Activated T-cell treated with anti-CD3 and anti-CD28 coated beads for 24 hours (primary cell): Measurements from ENCODE around the gene RPS16.
A peak's percentile ranks its signal among the peaks of the same experiment; 100 is the strongest.

ENCODE experiments used
- DNase-seq: peaks from one replicate; pipeline ENCODE4 v3.0.0-alpha.2; 2020; ENCODE audit warnings: low read depth

RPS16 gene

DNA sequence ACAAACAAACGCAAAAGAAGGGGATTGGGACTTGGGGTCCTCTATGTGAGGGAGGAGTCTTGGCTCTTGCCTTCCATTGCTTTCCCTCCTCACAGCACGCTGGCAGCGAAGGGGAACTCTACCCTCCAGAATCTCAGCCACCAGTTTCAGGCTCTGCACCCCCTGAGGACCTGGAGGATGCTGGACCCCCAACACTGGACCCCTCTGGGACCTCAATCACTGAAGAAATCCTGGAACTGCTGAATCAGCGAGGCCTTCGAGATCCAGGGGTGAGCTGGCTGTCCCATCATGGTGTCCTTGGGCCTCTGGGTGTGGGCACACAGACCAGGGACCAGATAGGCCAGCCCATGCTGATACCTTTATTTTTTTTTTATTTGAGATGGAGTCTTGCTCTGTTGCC, 13.7 kb downstream of the RPS16 start:
- DNase-seq: no peak

DNA sequence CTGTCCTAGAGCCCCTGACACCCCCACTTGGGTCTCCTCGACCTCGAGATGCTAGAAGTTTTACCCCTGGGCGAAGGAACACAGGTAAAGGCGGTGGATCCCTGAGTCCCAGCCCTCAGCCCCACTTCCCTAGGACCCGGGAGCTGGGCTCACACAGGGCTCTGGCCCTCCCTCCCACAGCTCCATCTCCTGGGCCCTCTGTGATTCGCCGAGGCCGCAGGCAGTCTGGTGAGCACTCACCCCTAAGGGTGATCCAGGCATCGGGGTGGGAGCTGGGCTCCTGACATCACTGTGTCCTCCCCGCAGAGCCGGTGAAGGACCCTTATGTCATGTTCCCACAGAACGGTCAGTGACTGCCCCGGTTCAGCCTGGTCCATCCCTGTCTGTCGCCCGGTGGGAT, 15.0 kb downstream of the RPS16 start:
- DNase-seq: no peak

DNA sequence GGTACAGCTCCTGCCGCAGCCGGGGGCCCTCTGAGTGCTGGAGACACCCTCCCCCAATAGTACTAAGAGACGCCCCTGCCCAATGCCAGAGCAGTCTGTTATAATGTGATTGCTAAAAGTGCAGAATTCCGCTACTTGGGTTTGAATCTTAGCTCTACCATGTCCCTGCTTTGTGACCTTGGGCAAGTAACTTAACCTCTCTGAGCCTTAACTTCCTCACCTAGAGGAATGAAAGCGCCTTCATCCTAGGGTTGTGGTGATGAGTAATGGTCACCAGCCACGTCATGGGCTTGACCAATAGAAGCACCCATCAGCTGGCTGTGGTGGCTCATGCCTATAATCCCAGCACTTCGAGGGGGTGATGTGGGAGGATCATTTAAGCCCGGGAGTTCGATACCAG, 16.7 kb downstream of the RPS16 start:
- DNase-seq: no peak

DNA sequence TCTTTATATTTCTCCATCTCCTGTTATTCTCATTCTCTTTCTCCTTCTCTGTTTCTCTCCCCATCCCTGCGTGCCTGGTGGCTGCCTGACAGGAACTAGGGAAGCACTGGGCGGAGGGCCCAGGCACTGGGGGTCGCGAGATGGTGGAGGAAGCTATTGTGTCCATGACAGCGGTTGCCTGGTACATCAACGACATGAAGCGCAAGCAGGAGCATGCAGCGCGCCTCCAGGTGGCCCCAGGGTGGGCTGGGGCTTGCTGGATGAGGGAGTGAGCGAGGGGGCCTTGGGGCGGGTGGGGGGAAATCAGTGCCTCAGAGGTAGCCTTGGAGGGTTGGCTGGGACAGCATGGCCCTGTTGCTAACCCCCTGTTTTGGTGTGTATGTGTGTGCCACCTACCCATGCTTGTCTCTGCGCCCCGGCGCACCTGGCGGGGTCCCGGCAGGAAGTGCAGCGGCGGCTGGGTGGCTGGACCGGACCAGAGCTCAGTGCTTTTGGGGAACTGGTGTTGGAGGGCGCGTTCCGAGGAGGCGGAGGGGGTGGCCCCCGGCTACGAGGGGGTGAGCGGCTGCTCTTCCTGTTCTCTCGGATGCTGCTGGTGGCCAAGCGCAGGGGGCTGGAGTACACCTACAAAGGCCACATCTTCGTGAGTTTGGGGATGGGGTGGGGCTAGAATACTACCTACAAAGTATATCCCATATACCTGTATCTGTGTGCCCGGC, 18.1 kb downstream of the RPS16 start:
- no peak for DNase-seq

DNA sequence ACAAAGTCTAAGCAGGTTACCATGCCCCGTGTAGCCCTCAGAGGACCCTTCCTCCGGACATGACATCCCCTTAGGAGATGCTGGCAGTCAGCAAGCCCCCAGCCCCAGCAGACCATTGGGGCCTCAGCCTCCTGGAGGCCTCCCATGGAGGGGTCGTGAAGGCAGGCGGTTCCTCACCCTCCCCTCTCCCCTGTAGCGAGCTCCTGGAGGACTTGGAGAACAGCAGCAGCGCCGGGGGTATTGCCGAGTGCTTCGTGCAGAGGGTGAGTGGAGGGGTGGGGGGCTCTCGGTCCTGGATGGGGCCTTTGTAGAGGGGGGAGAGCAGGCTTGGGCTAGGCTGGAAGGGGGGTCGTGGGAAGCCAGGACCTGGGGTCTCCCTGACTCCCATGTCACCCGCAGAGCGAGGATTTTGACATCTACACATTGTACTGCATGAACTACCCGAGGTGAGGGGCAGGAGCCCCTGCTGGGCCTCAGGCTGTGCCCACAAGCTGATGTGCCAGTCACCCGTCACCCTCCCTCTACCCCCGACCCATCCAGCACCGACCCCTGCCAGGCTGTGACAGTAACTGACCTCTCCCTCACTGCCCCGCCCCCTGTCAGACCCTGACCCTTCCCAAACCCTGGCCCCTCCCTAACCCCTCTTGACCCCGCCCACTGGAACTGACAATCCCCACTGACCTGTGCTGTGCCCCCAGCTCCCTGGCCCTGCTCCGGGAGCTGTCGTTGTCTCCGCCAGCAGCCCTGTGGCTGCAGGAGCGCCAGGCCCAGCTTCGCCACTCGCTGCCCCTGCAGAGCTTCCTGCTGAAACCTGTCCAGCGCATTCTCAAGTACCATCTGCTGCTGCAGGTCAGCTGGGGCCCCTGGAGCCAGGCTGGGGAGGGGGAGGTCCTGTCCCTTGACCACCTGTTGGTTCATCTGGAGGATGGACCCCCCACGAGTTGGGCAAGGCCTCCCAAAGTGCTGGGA, 19.3 kb downstream of the RPS16 start:
- DNase-seq: no peak

DNA sequence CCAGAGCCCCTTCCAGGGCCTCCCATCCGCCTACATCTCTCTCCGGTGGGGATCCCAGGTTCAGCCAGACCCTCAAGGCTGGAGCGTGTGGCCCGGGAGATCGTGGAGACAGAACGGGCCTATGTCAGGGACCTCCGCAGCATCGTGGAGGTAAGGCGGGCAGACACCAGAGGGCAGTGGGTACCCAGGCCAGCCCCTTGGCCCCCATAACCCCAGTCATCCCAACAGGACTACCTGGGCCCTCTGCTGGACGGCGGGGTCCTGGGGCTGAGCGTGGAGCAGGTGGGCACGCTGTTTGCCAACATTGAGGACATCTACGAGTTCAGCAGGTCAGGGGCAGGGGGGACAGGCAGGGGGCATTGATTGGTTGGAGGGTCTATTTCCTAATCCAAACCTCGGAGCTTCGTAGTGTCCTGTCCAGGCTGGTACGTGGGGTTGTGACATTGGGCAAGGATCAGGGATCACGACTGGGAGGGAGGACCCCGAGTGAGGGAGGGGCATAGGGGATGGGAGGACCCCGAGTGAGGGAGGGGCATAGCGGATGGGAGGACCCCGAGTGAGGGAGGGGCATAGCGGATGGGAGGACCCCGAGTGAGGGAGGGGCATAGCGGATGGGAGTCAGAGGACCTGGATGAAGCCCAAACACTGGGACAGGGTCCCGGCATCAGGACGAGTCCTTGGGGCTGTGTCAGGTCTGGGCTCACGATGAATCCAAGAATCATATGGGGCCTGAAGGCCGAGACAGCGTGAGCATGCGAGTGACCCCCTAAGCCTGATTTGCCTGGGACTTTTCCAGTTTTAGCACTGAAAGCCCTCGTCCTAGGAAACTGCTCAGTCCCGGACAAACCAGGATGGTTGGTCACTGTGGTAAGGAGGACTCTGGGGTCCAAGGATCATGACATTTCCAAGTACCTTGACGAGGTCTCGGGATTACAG, 20.4 kb downstream of the RPS16 start:
- DNase-seq: no peak

DNA sequence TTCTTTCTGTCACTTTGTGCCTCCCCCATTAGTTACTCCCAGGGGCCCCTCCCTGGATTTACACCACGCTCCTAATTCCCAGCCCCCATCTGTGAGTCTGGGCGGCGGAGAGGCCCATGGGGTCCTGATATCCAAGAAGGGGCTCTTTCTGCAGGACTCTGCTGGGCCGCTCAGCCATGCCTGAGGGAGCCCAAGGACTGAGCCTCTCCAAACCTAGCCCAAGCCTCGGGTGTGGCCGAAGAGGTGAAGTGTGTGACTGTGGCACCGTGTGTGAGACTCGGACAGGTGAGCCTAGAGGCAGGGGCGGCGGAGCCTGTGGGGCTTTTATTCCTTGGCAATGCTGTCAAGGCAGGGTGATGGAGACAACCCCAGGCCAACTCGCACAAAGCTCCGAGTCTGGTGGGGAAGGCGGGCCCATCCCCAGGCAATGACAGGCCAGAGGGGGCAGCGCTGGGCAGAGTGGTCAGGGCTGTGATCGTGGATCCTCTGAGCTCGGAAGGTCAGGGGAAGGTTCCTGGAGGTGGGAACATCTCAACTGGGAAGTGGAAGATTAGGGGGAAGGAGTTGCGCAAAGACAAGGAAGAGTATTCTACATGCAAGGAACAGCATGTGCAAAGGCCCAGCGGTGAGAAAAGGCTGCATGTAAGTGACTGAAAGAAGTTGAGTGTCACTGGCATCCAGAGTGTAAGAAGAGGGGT, 21.7 kb downstream of the RPS16 start:
- DNase-seq: no peak

DNA sequence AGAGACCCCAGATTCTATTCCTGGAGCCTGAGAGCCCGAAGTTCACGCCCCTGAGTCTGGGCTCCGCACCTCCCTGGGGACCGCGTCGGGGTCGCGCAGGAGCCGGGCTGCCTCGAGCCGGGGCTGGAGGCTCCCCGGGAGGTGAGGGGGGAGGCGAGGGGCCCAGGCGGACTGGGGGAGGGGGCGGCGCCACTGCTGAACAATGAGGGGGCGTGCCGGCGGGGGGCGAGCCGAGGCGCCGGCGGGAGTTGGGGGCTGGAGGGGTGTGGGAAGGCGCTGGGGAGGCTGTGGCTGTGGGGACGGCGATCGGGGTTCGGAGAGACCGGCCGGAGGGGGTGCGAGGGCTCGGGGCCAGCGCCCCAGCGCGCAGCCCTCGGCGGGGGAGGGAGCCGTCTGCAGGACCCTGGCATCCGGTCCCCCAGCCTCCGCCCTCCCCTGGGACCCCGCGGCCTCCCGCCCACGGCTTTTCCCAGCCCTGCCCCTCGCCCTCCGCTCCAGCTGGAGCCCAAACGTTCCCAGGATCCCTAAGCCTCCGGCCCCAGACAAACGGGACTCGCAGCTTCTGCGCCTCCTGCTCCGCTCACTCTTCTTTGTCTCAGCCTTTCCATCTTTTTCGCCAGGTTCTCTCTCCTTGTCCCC, 22.4 kb downstream of the RPS16 start:
- no peak for DNase-seq

DNA sequence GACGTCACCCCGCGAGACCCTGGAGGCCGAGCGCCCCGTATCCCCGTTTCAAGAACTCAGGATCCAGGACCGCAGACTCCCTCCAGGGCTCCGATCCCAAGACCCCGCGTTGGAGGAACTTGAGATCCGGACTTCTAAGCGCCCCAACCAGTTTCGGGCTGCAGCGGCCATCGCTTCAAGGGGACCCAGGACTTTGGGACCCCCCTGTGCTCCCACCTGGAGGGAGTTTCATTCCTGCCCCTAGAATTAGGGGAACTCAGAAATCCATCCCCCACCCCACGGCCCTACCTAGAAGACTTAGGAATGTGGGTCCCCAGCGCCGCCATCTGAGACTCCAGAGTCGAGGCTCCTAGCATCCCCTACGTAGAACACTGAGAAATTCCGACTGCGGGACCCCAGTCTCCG, 22.9 kb downstream of the RPS16 start:
- DNase-seq: no peak

DNA sequence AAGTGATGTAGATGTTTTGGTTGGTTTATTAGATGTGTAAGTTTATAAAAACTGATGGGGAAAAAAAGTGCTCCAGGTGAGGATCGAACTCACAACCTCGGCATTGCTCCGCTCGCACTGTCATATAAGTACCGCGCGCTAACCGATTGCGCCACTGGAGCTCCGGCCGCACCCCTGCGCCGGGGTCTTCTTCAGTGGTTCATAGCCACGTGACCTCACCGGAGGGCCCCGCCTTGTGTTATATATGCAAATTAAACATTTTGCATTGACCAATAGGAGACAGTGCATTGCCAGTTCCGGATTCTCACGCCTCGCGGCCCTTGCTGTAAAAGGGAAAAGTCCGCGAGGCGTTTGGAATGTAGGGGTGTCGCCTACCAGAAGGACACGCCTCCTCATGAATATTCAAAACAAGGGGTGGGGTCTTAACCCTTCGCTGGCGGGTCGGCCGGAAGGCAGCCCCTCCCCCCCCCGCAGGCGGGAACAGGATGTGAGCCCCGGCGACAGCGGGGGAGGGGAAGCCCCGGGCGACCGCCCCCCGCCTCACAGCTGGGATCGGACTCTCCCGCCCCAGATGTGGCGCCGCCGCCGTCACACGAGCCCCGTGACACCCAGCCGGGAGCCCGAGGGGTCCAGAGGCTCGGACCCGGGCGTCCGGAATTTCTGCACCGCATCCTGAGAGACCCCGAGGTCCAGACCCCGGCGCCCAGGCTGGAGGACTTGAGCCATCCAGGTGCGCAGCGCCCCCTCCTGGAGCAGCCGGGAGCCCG, 23.5 kb downstream of the RPS16 start, which contains the start of gene PLEKHG2:
TSS of gene PLEKHG2 (plus strand) at position 570 of the 767 bp plus-strand sequence. CDS start 1,418 bp downstream, outside the sequence.
- peak; percentile 93 for DNase-seq

DNA sequence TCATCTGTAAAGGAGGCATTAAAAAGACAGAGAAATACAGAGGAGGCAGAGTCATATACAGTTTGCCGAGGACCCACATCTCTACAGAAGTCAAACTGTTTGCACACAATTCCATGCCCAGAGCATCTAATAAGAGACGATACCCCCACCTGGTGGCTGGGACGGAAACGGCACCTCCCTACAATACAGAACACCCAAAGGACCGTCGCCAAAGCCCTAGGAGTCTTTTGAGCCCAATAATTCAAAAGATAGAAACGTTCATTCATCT, 24.0 kb downstream of the RPS16 start:
- peak; percentile 84 for DNase-seq

DNA sequence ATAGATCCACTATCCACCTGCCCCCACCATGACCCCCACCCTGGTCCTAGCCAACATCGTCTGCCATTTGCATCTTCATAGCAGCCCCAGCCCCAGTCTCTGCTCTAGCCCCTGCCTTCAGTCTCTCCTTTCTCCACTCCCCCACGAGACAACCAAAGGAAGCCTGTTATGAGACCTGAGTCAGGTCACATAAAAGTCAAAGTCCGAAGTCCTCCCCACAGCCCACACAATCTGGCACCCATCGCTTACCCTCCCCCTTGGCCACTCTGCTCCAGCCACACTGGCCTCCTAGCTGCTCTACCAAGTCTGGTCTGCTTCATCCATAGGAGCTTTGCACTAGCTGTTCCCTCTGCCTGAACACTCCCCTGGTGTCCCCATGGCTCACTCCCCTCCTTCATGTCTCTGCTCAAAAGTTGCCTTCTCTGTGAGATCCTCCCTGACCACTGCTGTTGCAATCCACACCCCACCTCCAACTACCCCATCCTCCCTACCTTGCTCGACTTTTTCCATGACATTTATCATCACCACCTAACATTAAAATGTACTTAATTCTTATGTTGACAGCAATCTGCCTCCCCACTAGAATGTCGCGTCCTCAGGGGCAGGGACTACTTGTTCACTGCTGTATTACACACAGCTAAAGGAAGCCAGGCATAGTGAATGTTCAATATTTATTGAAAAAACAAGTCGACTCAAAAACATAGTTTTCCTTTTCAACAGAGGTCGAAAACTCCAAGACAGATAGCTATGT, 24.5 kb downstream of the RPS16 start:
- DNase-seq: no peak

DNA sequence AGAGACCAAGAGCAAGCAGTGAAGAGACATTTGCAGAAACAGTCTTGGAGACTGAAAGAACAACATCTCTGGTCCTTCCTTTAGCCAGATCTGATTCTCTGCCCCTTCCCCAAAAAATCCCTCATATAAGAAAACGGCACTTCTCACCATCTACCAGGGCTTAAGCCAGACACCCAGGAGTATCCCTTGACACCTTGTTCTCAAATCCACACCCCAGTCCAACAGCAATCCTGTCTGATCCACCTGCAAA, 25.0 kb downstream of the RPS16 start:
- DNase-seq: no peak

DNA sequence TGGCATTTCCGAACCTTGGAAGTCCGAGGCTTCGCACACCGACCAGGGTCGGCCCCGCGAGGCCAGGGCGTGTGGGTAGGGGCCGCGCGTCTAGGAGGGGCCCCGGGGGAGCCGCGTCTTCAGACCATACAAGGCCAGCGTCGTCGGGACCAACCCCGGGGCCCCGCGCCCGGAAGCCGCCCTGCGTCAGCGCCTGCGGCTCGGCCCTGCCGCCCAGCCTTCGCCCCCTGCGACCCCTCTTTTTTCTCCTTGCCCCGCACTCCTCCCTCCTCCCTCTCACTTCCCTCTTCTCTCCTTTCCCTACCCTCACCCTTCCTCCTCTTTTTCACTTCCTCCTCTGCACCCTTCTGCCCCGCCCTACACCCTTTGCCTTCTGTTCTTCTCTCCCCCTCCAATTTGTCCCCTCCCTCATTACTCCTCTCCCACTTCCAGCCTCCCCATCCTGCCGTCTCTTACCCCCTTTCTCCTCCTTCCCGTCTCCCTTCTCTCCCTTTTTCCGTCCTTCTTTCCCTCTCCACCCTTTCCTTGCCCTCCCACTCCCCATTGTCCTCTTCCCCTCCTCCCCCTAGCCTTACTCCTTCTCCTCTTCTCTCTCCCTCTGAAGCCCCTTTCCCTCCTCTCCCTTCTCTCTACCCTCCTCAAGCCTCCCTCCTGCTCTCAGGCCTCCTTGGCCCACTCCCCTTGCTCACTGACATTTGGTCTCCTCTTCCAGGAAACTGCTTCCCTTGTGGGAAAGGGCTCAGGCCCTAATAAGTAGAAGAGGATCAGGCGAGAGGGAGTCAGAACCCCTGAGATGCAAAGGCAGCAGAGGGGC, 25.5 kb downstream of the RPS16 start:
- no peak for DNase-seq

DNA sequence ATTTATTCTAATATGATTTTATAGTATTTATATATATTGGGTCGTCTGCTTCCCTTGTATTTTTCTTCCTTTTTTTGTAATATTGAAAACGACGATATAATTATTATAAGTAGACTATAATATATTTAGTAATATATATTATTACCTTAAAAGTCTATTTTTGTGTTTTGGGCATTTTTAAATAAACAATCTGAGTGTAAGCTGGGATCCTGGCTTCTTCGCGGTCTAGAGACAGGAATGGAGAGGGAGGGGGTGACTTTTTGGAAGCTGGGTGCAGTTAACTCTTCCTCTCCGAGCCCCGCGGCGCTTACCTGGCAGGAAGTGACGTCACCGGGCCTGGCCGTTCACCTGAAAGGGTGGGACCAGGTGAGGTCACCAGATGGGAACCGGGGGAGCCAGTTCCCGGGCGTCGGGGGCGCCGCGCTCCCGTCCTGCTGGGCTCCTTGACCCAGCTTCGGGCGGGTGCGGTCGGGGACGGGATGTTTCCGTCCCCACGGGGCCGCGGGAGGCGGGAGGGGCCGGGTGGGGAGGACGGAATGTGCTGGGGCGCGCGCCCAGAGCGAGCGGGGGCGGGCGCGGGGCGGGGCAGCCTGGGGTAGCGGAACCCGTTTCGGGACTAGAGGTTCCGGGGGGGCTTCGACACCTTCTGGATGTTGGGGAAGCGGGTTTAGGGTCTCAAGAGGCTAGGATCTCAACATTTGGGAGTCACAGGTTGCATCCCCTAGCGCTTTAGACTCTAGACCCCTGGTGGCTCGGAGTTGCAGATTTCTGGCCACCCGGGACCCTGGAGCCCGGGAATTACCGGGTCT, 26.3 kb downstream of the RPS16 start:
- peak; percentile 65 for DNase-seq

DNA sequence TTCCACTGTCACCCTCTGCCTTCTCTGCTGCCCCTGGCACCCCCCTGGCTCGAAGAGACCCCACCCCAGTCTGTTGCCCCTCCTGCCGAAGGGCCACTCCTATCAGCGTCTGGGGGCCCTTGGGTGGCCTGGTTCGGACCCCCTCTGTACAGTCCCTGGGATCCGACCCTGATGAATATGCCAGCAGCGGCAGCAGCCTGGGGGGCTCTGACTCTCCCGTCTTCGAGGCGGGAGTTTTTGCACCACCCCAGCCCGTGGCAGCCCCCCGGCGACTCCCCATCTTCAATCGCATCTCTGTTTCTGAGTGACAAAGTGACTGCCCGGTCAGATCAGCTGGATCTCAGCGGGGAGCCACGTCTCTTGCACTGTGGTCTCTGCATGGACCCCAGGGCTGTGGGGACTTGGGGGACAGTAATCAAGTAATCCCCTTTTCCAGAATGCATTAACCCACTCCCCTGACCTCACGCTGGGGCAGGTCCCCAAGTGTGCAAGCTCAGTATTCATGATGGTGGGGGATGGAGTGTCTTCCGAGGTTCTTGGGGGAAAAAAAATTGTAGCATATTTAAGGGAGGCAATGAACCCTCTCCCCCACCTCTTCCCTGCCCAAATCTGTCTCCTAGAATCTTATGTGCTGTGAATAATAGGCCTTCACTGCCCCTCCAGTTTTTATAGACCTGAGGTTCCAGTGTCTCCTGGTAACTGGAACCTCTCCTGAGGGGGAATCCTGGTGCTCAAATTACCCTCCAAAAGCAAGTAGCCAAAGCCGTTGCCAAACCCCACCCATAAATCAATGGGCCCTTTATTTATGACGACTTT, 27.1 kb downstream of the RPS16 start:
- DNase-seq: no peak

DNA sequence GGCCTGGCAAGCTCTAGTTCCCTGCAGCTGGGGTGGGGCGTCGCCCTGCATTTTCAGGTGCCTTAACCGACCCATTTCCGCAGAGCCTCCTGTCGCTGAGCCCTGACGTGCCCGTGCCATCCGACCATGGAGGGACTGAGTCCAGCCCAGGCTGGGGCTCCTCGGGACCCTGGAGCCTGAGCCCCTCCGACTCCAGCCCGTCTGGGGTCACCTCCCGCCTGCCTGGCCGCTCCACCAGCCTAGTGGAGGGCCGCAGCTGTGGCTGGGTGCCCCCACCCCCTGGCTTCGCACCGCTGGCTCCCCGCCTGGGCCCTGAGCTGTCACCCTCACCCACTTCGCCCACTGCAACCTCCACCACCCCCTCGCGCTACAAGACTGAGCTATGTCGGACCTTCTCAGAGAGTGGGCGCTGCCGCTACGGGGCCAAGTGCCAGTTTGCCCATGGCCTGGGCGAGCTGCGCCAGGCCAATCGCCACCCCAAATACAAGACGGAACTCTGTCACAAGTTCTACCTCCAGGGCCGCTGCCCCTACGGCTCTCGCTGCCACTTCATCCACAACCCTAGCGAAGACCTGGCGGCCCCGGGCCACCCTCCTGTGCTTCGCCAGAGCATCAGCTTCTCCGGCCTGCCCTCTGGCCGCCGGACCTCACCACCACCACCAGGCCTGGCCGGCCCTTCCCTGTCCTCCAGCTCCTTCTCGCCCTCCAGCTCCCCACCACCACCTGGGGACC, 27.9 kb downstream of the RPS16 start:
- DNase-seq: no peak
